Body of pancreas (tissue), 4 donors: Measurements from ENCODE around the gene ULK4. TPM values are rescaled to one million over a fixed set of nuclear protein-coding genes. Genes with fewer than 3 reads are reported as not detected.

ENCODE experiments used
- ATAC-seq: fragments of 150-250 bp; one replicate; pipeline ENCODE4 v1.9.1; 2016
- DNase-seq, 4 donors: peaks; one replicate each; pipeline ENCODE4 v3.0.0-alpha.2; 2019
- H3K27ac ChIP-seq, 4 donors: fragments of 200-600 bp; sonication (generic); 1 replicate in 3 of 4; 2 replicates in 1 of 4; pipeline versions ENCODE4 v1.5.1 to v1.6.1; 2016 to 2019; ENCODE audit warnings: mild to moderate bottlenecking in 1 of 4, mixed read lengths in 1 of 4, moderate library complexity in 1 of 4
- H3K27me3 ChIP-seq, 2 donors: fragments of 200-600 bp; sonication (generic); one replicate each; pipeline ENCODE4 v1.6.0; 2016; ENCODE audit warnings: mild to moderate bottlenecking in 1 of 2
- H3K36me3 ChIP-seq, 2 donors: fragments of 200-600 bp; sonication (generic); replicated peaks in 1 of 2; 2 replicates each; pipeline ENCODE4 v1.5.1; 2016; ENCODE audit warnings: low read depth in 2 of 2; ENCODE audit not compliant: insufficient read depth in 1 of 2
- H3K4me1 ChIP-seq: fragments of 200-600 bp; sonication (generic); one replicate; pipeline ENCODE4 v1.6.0; 2016
- H3K4me3 ChIP-seq, 2 donors: fragments of 200-600 bp; sonication (generic); 1 replicate in 1 of 2; 2 replicates in 1 of 2; pipeline ENCODE4 v1.5.1; 2016 to 2019
- H3K9me3 ChIP-seq, 3 donors: fragments of 200-600 bp; sonication (generic); 1 replicate in 2 of 3; 2 replicates in 1 of 3; pipeline ENCODE4 v1.5.1; 2016
- POLR2A ChIP-seq, 3 donors: fragments of 450-650 bp; IDR thresholded peaks; one replicate each; pipeline ENCODE4 v1.6.1; 2016; ENCODE audit warnings: antibody characterized with exemption in 3 of 3, mild to moderate bottlenecking in 2 of 3
- WGBS, 2 donors: methylation state at CpG; one replicate each; pipeline ENCODE4 v1.1.5; 2017; 5-methylcytosine and 5-hydroxymethylcytosine counted together
- intact Hi-C: fragments of 100-400 bp; cut with DNase I; formaldehyde crosslinking; loops from one replicate; pipeline ENCODE4 v1.15.1; 2023
- total RNA-seq, 2 donors: library from RNA; depleted of rRNA; stranded (reverse); fragments of >200 nt; gene quantifications; one replicate each; pipeline ENCODE4 v1.1.0, GENCODE V29; 2016
- TF ChIP-seq, protein P1 (sequence below), 7 experiments: fragments of 450-650 bp in 4 of 7; fragments of 200-600 bp in 3 of 7; sonication (generic) in 3 of 7; IDR thresholded peaks; one replicate each; pipeline ENCODE4 v1.5.1; 2016 to 2019; ENCODE audit warnings: antibody characterized with exemption in 7 of 7

The ULK4 gene
- total RNA-seq, 2 donors from 2014 or later = 7.3 to 12.5 TPM

DNA sequence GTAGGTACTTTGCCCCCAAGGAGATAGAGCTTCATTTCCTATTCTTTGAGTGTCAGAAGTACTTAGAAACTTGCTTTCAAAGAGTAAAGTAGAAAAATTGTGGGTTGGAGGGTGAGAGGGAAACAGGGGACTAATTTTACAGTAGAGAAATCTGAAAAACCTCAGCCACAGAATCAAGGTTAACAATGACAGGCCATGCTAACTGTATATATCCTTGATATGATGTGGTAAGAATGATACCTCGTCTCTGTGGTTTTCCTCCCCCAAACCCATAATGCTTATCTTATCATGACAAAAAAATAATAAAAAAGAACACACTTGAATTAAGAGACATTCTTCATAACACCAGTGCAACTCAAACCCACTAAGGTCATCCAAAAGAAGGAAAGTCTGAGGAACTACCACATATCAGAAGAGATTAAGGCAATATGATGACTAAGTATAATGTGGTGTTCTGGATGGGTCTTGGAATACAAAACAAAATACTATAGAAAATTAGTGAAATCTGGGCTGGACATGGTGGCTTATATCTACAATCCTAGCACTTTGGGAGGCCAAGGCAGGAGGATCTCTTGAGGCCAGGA, 360.4 kb downstream of the ULK4 start:
- H3K27me3 ChIP-seq = no peaks in the 10 kb centered on the region
- WGBS, 2 donors = 38 to 41% methylated on average over 1 of the region's 1 CpG
- no peaks in the 10 kb centered on the region for H3K9me3 ChIP-seq
- no peak overlapping the region for H3K4me3 ChIP-seq
- TF ChIP-seq, protein P1, sequence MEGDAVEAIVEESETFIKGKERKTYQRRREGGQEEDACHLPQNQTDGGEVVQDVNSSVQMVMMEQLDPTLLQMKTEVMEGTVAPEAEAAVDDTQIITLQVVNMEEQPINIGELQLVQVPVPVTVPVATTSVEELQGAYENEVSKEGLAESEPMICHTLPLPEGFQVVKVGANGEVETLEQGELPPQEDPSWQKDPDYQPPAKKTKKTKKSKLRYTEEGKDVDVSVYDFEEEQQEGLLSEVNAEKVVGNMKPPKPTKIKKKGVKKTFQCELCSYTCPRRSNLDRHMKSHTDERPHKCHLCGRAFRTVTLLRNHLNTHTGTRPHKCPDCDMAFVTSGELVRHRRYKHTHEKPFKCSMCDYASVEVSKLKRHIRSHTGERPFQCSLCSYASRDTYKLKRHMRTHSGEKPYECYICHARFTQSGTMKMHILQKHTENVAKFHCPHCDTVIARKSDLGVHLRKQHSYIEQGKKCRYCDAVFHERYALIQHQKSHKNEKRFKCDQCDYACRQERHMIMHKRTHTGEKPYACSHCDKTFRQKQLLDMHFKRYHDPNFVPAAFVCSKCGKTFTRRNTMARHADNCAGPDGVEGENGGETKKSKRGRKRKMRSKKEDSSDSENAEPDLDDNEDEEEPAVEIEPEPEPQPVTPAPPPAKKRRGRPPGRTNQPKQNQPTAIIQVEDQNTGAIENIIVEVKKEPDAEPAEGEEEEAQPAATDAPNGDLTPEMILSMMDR (IDR thresholded peaks at IDR 0.05) = no peak
- TF ChIP-seq POLR2A (IDR thresholded peaks at IDR 0.05) = no peak
- intact Hi-C loops = no loop called here
- H3K36me3 ChIP-seq = no peaks in the 10 kb centered on the region
- no peak for ATAC-seq
- H3K27ac ChIP-seq = no peak overlapping the region
- H3K4me1 ChIP-seq = no peaks in the 10 kb centered on the region
- no peak for DNase-seq

- no peaks in the 10 kb centered on the region for H3K9me3 ChIP-seq
- H3K4me1 ChIP-seq = no peaks in the 10 kb centered on the region
- TF ChIP-seq POLR2A (IDR thresholded peaks at IDR 0.05) = no peak
- TF ChIP-seq, protein P1 (IDR thresholded peaks at IDR 0.05) = no peak
- ATAC-seq (no peak), DNase-seq (no peak)
- intact Hi-C loops = no loop called here
- no peaks in the 10 kb centered on the region for H3K27me3 ChIP-seq
- no peaks in the 10 kb centered on the region for H3K36me3 ChIP-seq
- H3K4me3 ChIP-seq = no peak overlapping the region
- 86 to 100% methylated on average over 2 of the region's 2 CpGs for WGBS, 2 donors
- no peak overlapping the region for H3K27ac ChIP-seq
These were observed 361.3 kb downstream of the ULK4 start for GRCh38 chr3:41600616-41601015.

DNA sequence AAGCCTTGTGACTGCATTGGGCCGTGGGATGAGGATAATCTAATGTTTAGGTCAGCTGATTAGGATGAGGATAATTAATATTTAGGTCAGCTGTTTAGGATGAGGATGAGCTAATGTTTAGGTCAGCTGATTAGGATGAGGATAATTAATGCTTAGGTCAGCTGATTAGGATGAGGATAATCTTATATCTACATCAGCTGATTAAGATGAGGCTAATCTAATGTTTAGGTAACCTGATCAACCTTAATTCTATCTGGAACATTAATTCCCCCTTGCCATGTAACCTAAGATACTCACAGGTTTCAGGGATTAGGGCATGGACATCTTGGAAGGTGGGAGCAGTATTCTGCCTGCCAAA, 362.8 kb downstream of the ULK4 start:
- TF ChIP-seq POLR2A (IDR thresholded peaks at IDR 0.05) = no peak
- TF ChIP-seq, protein P1 (IDR thresholded peaks at IDR 0.05) = no peak
- no peak for DNase-seq
- H3K36me3 ChIP-seq = no peaks in the 10 kb centered on the region
- WGBS, 2 donors = 73 to 74% methylated on average over 1 of the region's 1 CpG
- no peaks in the 10 kb centered on the region for H3K9me3 ChIP-seq
- H3K4me1 ChIP-seq = no peaks in the 10 kb centered on the region
- no peaks in the 10 kb centered on the region for H3K27me3 ChIP-seq
- no peak overlapping the region for H3K27ac ChIP-seq
- H3K4me3 ChIP-seq = no peak overlapping the region
- ATAC-seq = no peak
- intact Hi-C loops = no loop called here

- no peak for ATAC-seq
These were observed 363.3 kb downstream of the ULK4 start for GRCh38 chr3:41598402-41599126.

More at GRCh38 chr3:41598402-41599126, 363.3 kb downstream of the ULK4 start:
- Histone ChIP-seq H3K36me3 (no peaks in the 10 kb centered on the region), H3K27ac (no peak overlapping the region), H3K4me3 (no peak overlapping the region), H3K27me3 (no peaks in the 10 kb centered on the region), H3K9me3 (no peaks in the 10 kb centered on the region), H3K4me1 (no peaks in the 10 kb centered on the region)
- WGBS, 2 donors = 80 to 83% methylated on average over 8 of the region's 8 CpGs
- TF ChIP-seq, protein P1 (IDR thresholded peaks at IDR 0.05) = no peak
- no peak for TF ChIP-seq POLR2A (IDR thresholded peaks at IDR 0.05)
- intact Hi-C loops = no loop called here
- no peak for DNase-seq
